M059J (cell line): ENCODE results near the gene NR1D1. TPM values are rescaled to one million over a fixed set of nuclear protein-coding genes. Genes with fewer than 3 reads are reported as not detected.
A peak's percentile ranks its signal among the peaks of the same experiment; 100 is the strongest.

ENCODE experiments used
- DNase-seq: peaks from one replicate; pipeline ENCODE4 v3.0.0-alpha.2; 2012; ENCODE audit warnings: low read depth
- total RNA-seq: library from RNA; depleted of rRNA; stranded (reverse); fragments of >200 nt; shearing (Covaris generic); gene quantifications from 2 replicates; pipeline ENCODE4 v1.2.3, GENCODE V29; 2014

The NR1D1 gene
- total RNA-seq, 1 experiment from 2014 or later: 5.7 TPM

DNA sequence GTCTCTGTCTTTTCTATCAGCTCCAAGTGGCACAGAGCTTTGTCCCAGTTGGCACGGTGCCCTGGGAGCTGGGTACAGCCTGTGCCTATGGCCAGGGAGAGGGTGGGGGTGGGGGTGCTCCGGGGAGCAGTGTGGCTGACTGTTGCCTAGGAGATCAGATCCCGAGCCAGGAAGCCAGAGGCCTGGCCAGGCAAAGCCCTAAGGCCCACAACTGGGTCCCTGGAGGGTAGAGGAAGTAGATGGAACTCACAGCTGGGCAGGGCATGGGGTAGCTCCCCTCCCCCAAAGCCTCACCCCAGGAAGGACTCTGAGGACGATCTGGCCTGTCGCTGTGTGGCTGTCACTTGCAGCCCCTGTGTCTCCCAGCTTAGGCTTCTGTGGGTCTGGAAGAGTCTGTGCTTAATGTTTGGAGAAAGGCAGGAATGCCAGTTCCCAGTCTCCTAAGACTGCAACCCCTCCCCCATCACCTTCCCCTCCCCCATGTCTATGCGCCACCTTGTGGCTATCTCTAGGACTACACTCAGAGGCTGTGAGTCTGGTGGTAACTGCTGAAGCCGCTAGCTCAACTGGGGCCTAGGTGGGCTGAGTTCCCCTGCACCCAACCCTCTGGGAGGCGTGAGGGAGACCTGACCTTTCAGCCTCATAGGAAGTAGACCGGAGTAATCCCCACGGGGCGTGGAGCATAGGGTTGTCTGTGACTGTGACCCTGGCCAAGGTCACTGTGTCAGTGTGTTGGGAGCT, 25.0 kb downstream of the NR1D1 start:
- peak; percentile 69 for DNase-seq

DNA sequence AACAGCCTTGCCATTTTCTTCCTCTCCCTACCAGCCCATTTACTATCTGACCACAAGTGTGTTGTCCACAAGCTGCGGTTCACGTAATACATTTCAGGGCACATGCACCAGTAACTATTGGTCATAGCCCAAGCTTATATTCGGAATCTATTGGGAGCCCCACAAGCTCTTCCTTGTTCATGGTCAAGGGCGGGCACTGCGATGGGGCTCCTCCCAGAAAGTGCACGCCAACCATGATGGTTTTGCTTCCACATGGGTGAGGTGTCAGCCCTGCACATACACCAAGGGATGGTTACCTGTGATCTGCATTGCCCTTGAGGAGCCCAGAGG, 25.6 kb downstream of the NR1D1 start:
- no peak for DNase-seq

- DNase-seq: no peak
These were observed 26.2 kb downstream of the NR1D1 start for GRCh38 chr17:40074175-40074512.

GRCh38 chr17:40073454-40074174, 26.8 kb downstream of the NR1D1 start:
- DNase-seq: no peak

DNA sequence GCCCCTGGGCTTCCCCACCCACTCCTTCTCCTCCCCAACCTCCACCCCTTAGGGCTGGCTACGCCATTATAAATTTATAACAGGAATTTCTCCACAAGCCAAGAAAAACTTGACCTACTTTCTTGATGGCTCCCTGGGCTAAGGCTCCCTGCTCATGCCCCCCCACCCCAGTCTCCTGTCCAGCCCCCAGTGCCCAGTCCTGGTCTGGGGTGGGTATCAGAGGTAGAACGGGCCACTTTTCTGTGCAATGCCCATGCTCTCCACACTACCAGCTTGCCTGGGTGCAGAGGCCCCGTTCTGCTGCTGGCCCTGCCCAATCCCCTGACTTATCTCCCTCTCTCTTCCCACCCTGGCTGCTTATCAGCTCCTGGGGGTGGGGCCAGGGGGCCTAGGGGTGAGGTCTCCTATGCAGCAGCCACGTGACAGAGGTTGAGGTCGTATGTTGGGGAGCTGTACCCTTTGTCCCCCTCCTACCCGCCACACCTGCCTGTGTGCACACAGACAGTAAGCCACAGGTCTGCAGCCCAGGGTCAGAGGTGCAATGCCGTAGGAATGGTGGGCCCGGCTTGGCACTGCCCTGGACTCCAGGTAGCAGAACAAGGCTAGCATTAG, 27.5 kb downstream of the NR1D1 start:
- no peak for DNase-seq

DNA sequence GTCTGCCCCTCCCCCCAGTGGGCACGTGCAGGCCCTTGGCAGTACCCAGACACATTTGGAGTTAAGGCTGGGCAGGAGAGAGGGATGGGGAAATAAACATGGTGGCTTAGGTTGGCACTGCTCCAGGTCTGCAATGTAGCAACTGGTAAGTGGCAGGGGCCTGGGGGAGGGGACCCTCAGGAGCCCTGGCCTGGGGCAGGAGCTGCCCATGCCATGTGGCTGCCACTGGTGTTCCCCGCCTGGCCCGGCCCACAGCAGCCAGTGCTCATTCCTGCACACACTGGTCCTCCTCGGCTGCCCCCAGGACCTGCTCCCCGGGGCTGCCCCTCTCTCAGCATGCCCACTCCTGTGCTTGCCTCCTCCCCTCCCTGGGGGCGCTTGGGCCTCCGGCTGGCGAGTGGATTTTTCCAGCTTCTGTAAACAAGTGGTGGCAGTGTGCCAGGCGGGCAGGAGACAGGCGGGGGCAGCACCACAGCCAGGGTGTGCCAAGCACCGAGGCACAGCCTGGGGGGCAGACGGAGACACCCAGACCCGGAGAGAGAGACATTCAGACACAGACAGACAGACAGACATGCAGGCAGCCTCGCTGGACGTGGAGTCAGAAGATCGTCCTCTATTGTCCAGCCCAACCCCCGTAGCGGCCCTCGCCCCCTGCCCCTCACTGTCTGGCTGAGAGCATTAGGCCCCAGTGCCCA, 28.2 kb downstream of the NR1D1 start:
- DNase-seq: peak; percentile 83

- no peak for DNase-seq
These were observed 28.9 kb downstream of the NR1D1 start for GRCh38 chr17:40071313-40072039.

- DNase-seq: no peak
These were observed 29.6 kb downstream of the NR1D1 start for GRCh38 chr17:40070709-40071312.

DNA sequence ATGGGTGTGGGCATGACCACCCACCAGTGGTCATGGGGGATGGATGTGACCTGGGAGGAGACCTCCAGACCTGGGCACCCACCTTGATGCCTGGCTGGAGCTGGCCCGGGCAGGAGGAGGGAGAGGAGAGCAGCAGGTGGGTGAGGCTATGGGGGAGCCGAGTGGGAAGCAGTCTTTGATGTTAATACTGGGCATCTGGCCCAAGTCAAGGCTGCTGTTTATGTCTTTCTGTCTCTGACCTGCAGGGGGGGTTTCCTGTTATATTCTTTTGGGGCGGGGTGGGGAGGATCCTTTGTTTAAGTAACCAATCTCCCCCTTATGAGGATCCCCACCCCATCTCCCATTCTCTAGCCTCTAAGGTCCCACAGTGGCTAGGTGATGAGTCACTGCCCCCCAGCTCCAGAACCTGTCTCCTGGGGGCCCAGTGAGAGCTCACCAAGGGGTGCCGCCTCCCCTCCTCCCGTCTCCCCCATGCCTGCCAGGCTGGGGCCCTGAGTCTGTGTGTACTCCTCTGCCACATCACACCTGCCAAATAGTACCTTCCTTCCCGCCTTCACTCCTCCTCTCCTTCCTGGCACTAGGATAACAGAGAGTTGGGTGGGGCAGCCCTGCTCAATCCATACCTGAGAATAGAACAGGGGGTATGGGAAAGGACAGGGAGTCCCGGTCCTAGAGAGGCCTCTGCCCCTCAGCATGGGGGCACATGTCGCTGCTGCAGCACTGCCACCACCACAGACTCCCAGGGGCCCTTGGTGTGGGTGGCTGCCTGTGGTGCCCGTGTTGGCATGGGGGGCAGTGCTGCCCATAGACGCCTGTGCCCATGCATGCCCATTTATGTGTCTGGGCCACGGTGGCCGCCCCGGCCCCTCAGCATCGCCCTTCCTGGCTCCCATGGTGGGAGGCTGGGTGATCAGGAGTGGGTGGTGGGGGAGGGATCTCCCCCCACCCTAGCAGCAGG, 30.4 kb downstream of the NR1D1 start:
- DNase-seq: peak; percentile 72

GRCh38 chr17:40068917-40069750, 31.3 kb downstream of the NR1D1 start:
- peak; percentile 77 for DNase-seq

DNA sequence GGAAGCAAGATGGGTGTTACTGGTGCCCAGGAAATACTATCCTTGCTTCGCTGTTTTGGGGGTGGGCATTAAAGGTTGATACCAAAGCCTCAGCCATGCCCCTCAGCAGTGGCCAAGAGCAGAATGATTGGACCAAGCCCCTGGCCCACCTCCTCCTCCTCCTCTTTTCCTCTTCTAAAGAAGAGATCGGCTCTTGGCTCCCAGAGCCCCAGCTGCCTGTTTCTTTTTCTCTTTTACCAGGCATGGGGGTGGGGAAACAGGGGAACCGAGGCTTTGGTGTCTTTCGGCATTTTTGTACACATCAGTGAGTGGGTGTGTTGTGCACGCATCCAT, 31.8 kb downstream of the NR1D1 start:
- no peak for DNase-seq

DNA sequence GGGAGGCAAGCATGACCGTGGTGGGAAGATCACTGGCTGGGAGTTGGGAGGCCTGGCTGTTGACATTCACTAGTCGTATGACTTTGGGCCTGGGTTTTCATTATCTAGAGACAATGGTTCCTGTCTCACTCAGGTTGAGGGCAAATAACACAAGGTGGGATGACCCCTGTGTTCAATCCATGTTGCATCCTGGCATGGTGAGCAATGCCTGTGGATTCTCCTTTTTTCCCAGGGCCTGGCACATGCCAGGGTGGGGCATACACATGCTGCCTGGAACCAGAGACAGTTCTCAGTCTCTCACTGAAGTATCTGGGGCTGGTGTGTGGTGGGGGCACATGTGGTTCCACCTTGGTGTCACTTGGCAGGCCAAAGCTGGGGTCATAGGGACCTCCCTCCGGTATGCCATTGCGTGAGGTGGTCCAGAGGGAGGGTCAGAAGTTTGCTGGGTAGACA, 32.2 kb downstream of the NR1D1 start:
- peak; percentile 56 for DNase-seq

DNA sequence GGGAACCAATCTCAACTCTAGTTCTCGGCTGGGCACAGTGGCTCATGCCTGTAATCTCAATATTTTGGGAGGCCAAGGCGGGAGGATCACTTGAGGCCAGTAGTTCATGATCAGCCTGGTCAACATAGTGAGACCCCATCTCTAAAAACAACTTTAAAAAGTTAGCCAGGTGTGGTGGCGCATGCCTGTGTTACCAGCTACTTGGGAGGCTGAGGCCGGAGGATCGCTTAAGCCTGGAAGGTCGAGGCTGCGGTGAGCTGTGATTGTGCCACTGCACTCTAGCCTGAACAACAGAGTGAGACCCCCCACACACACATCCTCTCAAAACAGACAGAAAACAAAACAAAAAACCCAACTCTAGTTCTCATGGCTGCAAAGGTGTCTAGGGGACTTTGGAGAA, 32.7 kb downstream of the NR1D1 start:
- no peak for DNase-seq

GRCh38 chr17:40065769-40066510, 34.4 kb downstream of the NR1D1 start:
- peak; percentile 37 for DNase-seq

DNA sequence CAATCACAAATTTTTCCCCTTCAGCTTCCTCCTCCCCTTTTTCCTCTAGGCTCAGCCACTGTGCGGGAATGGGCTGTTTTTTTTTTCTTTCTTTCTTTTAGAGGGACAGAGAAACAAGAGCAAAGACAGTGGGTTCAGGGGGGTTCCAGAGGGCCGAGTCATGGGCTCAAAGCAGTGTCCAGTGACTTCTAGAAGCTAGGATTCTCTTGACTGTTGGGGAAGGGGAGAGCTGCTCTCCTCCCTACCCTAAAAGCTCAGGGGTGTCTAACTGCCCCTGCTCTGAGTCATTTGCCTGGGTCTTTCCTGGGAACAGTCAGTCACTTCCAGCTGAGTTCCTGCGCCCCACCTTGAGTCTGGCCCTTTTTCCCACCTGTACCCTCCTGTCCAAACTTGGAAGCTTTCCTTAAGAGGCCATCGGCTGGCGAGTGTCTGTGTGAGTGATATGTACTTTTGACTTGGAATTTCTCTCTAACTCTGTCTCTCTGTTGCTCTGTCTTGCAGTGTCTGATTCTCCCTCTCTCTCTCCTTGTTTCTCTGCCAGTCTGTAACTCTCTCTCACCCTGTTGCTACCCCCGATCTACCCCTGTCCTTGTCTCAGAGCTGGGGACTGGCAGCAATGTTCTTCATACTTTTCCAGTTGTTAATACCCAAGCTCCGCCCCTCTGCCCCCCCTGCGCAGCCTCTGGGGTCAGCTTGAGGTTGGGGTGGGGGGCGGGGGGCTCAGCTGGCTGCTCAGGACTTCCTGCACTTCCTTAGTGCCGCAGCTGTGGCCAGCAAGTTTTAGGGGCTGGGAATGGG, 35.2 kb downstream of the NR1D1 start:
- peak; percentile 67 for DNase-seq

DNA sequence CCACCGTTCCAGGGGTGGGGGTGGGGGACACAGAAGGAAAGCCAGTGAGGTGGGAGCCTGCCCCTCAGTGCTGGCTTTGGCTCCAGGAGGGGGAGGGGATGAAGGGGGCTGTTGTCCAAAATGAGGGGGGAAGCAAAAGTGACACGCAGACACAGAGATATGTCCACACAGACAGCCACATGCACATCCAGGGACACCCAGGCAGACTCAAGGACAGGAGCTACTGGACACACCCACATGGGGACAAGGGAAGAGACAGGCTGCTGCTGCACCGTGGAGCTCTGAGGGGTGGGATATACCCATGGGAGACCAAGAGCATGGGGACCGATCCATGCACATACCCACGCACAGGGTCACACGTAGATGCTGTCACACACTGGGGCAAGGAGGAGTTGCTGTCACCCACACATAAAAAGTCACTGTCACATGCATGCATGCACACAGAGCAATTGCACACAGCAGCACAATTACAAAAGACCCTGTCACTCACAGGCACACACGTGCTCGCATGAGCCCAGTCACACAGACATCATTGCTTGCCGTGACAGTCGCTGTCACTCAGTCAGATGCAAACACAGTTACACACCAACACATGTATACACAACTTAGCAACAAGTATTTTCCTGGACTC, 36.4 kb downstream of the NR1D1 start:
- DNase-seq: no peak

GRCh38 chr17:40063187-40063771, 37.1 kb downstream of the NR1D1 start:
- DNase-seq: peak; percentile 24
